ENCODE data around the gene LRCH1. TPM values are rescaled to one million over a fixed set of nuclear protein-coding genes. Genes with fewer than 3 reads are reported as not detected.

Gene LRCH1
- total RNA-seq, 4 donors from 2014 or later, result 29.1 to 55.6 (median 36.2) TPM

GRCh38 chr13:46726347-46726746, 173.4 kb downstream of the LRCH1 start:
- no peak for TF ChIP-seq POLR2A (IDR thresholded peaks at IDR 0.05)
- no peak for TF ChIP-seq CTCF (IDR thresholded peaks at IDR 0.05)
- H3K27me3 ChIP-seq, result no peaks in the 10 kb centered on the region
- intact Hi-C loops (cut with DNase I; ENCODE audit: low total_unique reads), result no loop called here
- H3K9me3 ChIP-seq, result no peaks in the 10 kb centered on the region
- no peaks in the 10 kb centered on the region for H3K4me1 ChIP-seq
- no peak overlapping the region for H3K27ac ChIP-seq
- H3K36me3 ChIP-seq, result no peaks in the 10 kb centered on the region
- no peak for DNase-seq
- H3K4me3 ChIP-seq, result no peak overlapping the region

- Histone ChIP-seq H3K36me3 (no peaks in the 10 kb centered on the region), H3K9me3 (no peaks in the 10 kb centered on the region), H3K4me3 (no peak overlapping the region), H3K4me1 (no peaks in the 10 kb centered on the region), H3K27me3 (no peaks in the 10 kb centered on the region), H3K27ac (no peak overlapping the region)
- TF ChIP-seq CTCF (IDR thresholded peaks at IDR 0.05), result no peak
- TF ChIP-seq POLR2A (IDR thresholded peaks at IDR 0.05), result no peak
- no peak for DNase-seq
- intact Hi-C loops (cut with DNase I; ENCODE audit: low total_unique reads), result no loop called here
Observed at GRCh38 chr13:46728777-46729176, 175.8 kb downstream of the LRCH1 start.

GRCh38 chr13:46731535-46731934, 178.6 kb downstream of the LRCH1 start:
- no peaks in the 10 kb centered on the region for H3K4me1 ChIP-seq
- no peak overlapping the region for H3K4me3 ChIP-seq
- H3K36me3 ChIP-seq, result no peaks in the 10 kb centered on the region
- TF ChIP-seq POLR2A (IDR thresholded peaks at IDR 0.05) (no peak), CTCF (IDR thresholded peaks at IDR 0.05) (no peak)
- no peak for DNase-seq
- H3K9me3 ChIP-seq, result no peaks in the 10 kb centered on the region
- no peak overlapping the region for H3K27ac ChIP-seq
- H3K27me3 ChIP-seq, result no peaks in the 10 kb centered on the region
- intact Hi-C loops (cut with DNase I; ENCODE audit: low total_unique reads), result no loop called here

DNA sequence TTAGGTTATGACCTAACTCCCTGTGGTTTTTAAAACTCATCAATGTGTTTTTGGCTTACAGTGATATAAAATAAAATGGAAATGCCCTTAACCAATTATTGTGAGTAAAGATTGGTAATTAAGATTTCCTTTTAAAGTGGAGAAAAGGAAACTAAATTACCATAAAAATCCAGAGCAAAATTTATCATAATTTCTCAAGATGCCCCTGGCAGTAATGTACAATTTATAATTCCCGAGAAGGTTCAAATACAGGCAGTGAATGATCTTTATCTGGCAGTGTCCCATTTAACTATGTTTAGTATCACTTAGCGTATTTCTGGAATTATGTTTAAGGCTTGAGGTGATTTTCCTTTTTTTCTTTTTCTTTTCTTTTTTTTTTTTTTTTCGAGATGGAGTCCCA, 182.5 kb downstream of the LRCH1 start:
- Histone ChIP-seq H3K27ac (no peak overlapping the region), H3K4me1 (no peaks in the 10 kb centered on the region), H3K9me3 (no peaks in the 10 kb centered on the region), H3K4me3 (no peak overlapping the region), H3K27me3 (no peaks in the 10 kb centered on the region), H3K36me3 (no peaks in the 10 kb centered on the region)
- intact Hi-C loops (cut with DNase I; ENCODE audit: low total_unique reads), result no loop called here
- no peak for DNase-seq
- TF ChIP-seq POLR2A (IDR thresholded peaks at IDR 0.05) (no peak), CTCF (IDR thresholded peaks at IDR 0.05) (no peak)

GRCh38 chr13:46736541-46737310, 183.8 kb downstream of the LRCH1 start:
- H3K36me3 ChIP-seq, result no peaks in the 10 kb centered on the region
- no peak for DNase-seq
- H3K9me3 ChIP-seq, result no peaks in the 10 kb centered on the region
- intact Hi-C loops (cut with DNase I; ENCODE audit: low total_unique reads), result no loop called here
- TF ChIP-seq CTCF (IDR thresholded peaks at IDR 0.05), result no peak
- no peak for TF ChIP-seq POLR2A (IDR thresholded peaks at IDR 0.05)
- H3K4me1 ChIP-seq, result no peaks in the 10 kb centered on the region
- no peak overlapping the region for H3K4me3 ChIP-seq
- no peak overlapping the region for H3K27ac ChIP-seq
- no peaks in the 10 kb centered on the region for H3K27me3 ChIP-seq
